SHP77 (cell line): ENCODE measurements around the gene KISS1R.
A peak's percentile ranks its signal among the peaks of the same experiment; 100 is the strongest.

Experiments
- DNase-seq, 2 experiments: peaks; one replicate each; lab custom pipeline; 2025; lab: John Stamatoyannopoulos, UW

KISS1R gene

GRCh38 chr19:939439-939838 lies 22.3 kb downstream of the KISS1R start:
- no peak for DNase-seq

GRCh38 chr19:939922-940321 lies 22.8 kb downstream of the KISS1R start:
- DNase-seq: no peak

GRCh38 chr19:940591-941291 lies 23.6 kb downstream of the KISS1R start:
- DNase-seq: peak; percentile 68 to 78

GRCh38 chr19:941292-942132 lies 24.4 kb downstream of the KISS1R start:
- no peak for DNase-seq

- DNase-seq: no peak
Measured at GRCh38 chr19:942133-942645, 25.1 kb downstream of the KISS1R start.

- DNase-seq: no peak
Measured at GRCh38 chr19:943551-944170, 26.5 kb downstream of the KISS1R start.

- no peak for DNase-seq
Measured at GRCh38 chr19:944171-944567, 27.0 kb downstream of the KISS1R start.

- DNase-seq: no peak
Measured at GRCh38 chr19:944663-945241, 27.6 kb downstream of the KISS1R start.

- no peak for DNase-seq
Measured at GRCh38 chr19:945401-946252, 28.5 kb downstream of the KISS1R start.

- DNase-seq: no peak
Measured at GRCh38 chr19:947090-947706, 30.1 kb downstream of the KISS1R start.

- DNase-seq: no peak
Measured at GRCh38 chr19:947707-948539, 30.8 kb downstream of the KISS1R start.

GRCh38 chr19:948842-949496 lies 31.8 kb downstream of the KISS1R start:
- no peak for DNase-seq

- DNase-seq: no peak
Measured at GRCh38 chr19:950352-951066, 33.4 kb downstream of the KISS1R start.

- DNase-seq: no peak
Measured at GRCh38 chr19:952049-952679, 35.0 kb downstream of the KISS1R start.

- DNase-seq: no peak
Measured at GRCh38 chr19:952680-953444, 35.7 kb downstream of the KISS1R start.

GRCh38 chr19:953445-954271 lies 36.5 kb downstream of the KISS1R start:
- no peak for DNase-seq

GRCh38 chr19:954272-954671 lies 37.1 kb downstream of the KISS1R start:
- DNase-seq: no peak
